ENCODE measurements around the gene TSGA10. TPM values are rescaled to one million over a fixed set of nuclear protein-coding genes. Genes with fewer than 3 reads are reported as not detected.

The TSGA10 gene, protein sequence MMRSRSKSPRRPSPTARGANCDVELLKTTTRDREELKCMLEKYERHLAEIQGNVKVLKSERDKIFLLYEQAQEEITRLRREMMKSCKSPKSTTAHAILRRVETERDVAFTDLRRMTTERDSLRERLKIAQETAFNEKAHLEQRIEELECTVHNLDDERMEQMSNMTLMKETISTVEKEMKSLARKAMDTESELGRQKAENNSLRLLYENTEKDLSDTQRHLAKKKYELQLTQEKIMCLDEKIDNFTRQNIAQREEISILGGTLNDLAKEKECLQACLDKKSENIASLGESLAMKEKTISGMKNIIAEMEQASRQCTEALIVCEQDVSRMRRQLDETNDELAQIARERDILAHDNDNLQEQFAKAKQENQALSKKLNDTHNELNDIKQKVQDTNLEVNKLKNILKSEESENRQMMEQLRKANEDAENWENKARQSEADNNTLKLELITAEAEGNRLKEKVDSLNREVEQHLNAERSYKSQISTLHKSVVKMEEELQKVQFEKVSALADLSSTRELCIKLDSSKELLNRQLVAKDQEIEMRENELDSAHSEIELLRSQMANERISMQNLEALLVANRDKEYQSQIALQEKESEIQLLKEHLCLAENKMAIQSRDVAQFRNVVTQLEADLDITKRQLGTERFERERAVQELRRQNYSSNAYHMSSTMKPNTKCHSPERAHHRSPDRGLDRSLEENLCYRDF
- total RNA-seq: 10 to 100 TPM in 3 of 7 donors, 1 to 10 TPM in 4; 6.8 to 14.0 (median 8.1) TPM
- 1 to 10 TPM; 2.5 to 4.6 (median 2.7) TPM for polyA plus RNA-seq
- long read RNA-seq, donor 1: 0 reads
- long read RNA-seq, donor 2, partial matches to known transcripts: 10 of 22 reads
- long read RNA-seq, donor 2, other reads (novel, unspliced or antisense): 12 of 22 reads

DNA sequence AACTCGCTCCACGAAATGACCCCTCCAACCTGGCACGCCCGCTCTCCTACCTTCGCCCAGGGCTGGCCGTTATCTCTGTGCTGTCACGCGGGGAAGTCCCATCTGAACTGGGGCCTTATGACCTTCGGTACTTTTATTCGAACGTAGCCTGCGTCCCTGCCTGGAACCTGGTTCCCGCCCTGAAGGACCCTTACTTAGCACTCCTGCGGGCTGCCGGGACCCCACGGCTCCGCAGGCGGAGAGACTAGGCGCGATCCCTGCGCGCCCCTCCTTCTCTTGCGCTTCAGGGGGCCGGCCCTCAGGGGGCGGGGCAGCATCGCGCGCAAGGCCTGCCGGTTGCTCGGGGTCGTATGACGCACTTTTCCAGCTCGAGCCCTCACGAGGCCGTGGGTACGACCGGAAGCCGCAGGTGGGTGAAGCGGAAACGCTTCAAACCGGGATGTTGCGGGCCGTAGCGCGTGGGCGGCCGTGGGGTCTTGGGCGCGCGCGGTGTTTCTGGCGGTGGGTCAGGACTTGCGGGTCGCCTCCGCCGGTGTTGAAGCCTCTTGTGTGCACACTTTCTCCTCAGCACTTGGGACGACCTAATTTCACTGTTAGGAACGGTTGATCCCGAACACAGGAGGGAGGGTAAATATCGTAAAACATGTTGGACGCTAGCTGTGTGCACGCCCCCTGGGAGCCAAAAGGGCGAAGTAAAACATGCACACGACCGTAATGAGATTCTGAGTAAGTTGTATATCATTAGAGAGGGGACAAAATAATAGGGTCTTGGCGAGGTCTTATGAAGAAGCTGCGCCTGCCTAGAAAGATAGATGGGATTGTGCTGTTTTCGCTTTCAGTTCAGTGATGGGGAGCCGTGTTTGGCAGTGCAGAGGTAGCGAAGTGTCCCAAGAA is at the start of gene TSGA10, which contains the start of gene LIPT1:
TSS of gene TSGA10 (minus strand) at position 300 of the 894 bp plus-strand sequence. CDS start 45,503 bp downstream, outside the sequence.
TSS of gene LIPT1 (plus strand) at position 325 of the 894 bp plus-strand sequence. CDS start 6,991 bp downstream, outside the sequence.
- intact Hi-C loops (cut with DNase I; ENCODE audit: low total_unique reads): no loop called here

DNA sequence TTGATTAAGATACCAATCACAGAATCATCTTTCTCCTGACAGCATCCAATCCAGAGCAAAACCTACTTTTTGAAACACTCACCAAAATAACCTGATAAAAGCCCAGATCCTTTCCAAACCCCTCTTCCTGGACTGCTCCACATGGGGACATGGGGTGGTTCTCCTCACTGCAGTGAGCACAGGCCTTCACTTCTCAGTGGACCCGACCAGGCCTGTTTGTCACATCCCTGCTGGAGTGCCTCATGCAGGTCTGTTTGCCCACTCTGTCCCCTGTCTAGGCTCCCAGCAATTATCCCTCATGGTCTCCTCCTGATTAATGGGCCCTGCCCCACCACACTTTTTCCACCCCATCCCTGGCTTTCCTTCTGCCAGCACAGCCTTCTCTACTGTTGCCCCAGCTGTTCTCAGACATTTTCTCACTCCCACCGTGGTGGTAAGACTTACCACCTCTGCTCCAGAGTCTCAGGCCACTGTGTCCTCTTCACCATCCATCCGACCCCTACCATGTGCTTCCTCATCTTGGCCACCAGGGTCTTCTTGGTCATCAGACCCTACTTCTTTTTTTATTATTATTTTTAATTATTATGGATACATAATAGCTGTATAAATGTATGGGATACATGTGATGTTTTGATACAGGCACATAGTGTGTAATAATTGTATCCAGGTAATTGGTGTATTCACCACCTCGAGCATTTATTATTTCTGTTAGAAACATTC is 47.4 kb upstream of the TSGA10 start:
- no peak for TF ChIP-seq POLR2AphosphoS5 (IDR thresholded peaks at IDR 0.05)
- TF ChIP-seq, protein P1, sequence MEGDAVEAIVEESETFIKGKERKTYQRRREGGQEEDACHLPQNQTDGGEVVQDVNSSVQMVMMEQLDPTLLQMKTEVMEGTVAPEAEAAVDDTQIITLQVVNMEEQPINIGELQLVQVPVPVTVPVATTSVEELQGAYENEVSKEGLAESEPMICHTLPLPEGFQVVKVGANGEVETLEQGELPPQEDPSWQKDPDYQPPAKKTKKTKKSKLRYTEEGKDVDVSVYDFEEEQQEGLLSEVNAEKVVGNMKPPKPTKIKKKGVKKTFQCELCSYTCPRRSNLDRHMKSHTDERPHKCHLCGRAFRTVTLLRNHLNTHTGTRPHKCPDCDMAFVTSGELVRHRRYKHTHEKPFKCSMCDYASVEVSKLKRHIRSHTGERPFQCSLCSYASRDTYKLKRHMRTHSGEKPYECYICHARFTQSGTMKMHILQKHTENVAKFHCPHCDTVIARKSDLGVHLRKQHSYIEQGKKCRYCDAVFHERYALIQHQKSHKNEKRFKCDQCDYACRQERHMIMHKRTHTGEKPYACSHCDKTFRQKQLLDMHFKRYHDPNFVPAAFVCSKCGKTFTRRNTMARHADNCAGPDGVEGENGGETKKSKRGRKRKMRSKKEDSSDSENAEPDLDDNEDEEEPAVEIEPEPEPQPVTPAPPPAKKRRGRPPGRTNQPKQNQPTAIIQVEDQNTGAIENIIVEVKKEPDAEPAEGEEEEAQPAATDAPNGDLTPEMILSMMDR (IDR thresholded peaks at IDR 0.05 in 8 of 11, conservative IDR thresholded peaks at IDR 0.05 in 3 of 11): no peak
- TF ChIP-seq POLR2A (IDR thresholded peaks at IDR 0.05): no peak
- H3K4me3 ChIP-seq: no peak overlapping the region
- no peaks in the 10 kb centered on the region for H3K27me3 ChIP-seq (replicated peaks in 1 of 7)
- H3K36me3 ChIP-seq: peaks cover 0 to 30% (median 6%) of the 10 kb centered on the region in 6 donors
- H3K27ac ChIP-seq: no peak overlapping the region
- no peak for DNase-seq
- H3K9me3 ChIP-seq: peaks cover 0 to 15% (median 9%) of the 10 kb centered on the region in 8 donors
- WGBS, 5 donors: 86 to 95% (median 90%) methylated on average over 4 of the region's 4 CpGs
- intact Hi-C loops (cut with DNase I; ENCODE audit: low total_unique reads): no loop called here
- no peaks in the 10 kb centered on the region for H3K4me1 ChIP-seq

More for the DNA sequence above, at the start of gene TSGA10, which contains the start of gene LIPT1:
- Histone ChIP-seq H3K27ac (peak within 1 kb of the TSS; percentile 89 to 97 (median 94)), H3K4me1 (peaks cover 19 to 71% (median 33%) of the 10 kb centered on the region in 6 donors), H3K9me3 (no peaks in the 10 kb centered on the region), H3K4me3 (peak within 1 kb of the TSS; percentile 66 to 87 (median 74)), H3K36me3 (peaks cover 0 to 30% (median 16%) of the 10 kb centered on the region in 6 donors), H3K27me3 (replicated peaks in 1 of 7) (no peaks in the 10 kb centered on the region)
- 0 to 1% (median 0%) methylated on average over 36 to 70 of the region's 70 CpGs for WGBS, 5 donors
- DNase-seq: peak; percentile 97
- TF ChIP-seq POLR2A (IDR thresholded peaks at IDR 0.05): peak; percentile 18 to 56 (median 44)
- TF ChIP-seq POLR2AphosphoS5 (IDR thresholded peaks at IDR 0.05): peak; percentile 97 to 98 (median 97)
- TF ChIP-seq, protein P1 (IDR thresholded peaks at IDR 0.05 in 8 of 11, conservative IDR thresholded peaks at IDR 0.05 in 3 of 11): peak in 4 of 11 experiments; percentile 14 to 39 (median 30)

DNA sequence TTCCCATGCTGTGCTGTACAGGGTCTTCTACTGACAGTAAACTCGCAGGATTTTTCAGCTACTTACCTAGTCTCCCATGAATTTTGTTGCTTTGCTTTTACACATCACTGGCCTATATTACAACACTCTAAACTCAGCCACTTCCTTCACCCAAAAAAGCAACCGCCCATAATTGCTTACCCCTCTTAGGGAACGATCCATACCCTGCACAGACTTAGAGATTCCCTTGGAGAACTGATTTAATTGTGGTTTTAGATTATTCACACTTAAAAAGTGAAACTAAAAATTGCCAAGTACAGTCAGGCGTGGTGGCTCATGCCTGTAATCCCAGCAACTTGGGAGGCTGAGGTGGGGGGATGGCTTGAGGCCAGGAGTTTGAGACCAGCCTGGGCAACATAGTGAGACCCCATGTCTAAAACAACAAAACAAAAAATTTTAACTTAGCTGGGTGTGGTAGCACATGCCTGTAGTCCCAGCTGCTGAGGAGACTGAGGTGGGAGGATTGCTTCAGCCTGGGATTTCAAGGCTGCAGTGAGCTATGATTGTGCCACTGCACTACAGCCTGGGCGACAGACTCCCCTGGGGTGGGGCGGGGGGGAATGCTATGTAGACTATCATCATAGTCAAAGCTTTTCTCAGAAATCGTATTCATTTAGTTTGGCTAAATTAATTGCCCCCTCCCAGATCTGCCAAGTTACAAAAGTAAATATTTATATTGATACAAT is 45.5 kb upstream of the TSGA10 start:
- Histone ChIP-seq H3K4me3 (no peak overlapping the region), H3K27ac (no peak overlapping the region), H3K4me1 (no peaks in the 10 kb centered on the region), H3K36me3 (peaks cover 0 to 49% (median 24%) of the 10 kb centered on the region in 6 donors), H3K9me3 (peaks cover 0 to 2% (median under 1%) of the 10 kb centered on the region in 8 donors), H3K27me3 (replicated peaks in 1 of 7) (no peaks in the 10 kb centered on the region)
- intact Hi-C loops (cut with DNase I; ENCODE audit: low total_unique reads): no loop called here
- 79 to 92% (median 91%) methylated on average over 7 of the region's 7 CpGs for WGBS, 5 donors
- DNase-seq: no peak
- TF ChIP-seq POLR2AphosphoS5 (IDR thresholded peaks at IDR 0.05) (no peak), POLR2A (IDR thresholded peaks at IDR 0.05) (no peak)
- TF ChIP-seq, protein P1 (IDR thresholded peaks at IDR 0.05 in 8 of 11, conservative IDR thresholded peaks at IDR 0.05 in 3 of 11): no peak
